Activated gamma-delta T cell (primary cell): ENCODE results near the gene HERC4.
"Not testable (repeated sequence)": the region's sequence is repeated elsewhere in the genome, so short reads cannot be mapped to it uniquely, and the experiment has no call there.

Experiments
- DNase-seq: peaks from one replicate; lab custom pipeline; 2025; lab: John Stamatoyannopoulos, UW

HERC4 gene

DNA sequence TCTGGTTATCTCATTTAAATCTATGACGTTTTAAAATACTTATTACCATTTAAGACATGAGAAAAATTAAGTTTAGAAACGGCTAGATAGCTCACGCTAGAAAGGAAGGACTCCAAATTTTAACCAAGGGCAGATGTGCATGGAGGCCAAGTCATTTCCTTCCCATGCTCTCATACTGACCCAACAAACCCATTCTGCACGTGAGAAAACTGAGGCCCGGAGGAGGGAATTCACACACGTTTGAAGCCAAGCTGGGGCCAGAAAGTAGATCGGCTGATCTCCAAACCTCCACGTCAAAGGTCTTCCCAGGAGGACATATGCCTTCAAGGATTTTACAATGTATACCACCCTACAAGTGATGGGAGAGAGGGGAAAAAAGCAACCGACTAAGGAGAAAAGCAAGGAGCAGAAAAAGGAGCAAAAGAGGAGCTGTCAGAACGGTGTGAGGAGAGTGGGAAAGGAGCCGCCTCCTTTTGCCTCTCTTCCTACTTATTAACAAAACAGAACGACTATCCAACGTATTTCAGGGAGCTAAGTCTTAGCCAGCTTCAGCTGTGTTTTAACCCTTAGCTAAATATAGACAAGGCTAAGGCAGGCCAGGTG, 191.3 kb downstream of the HERC4 start:
- no peak for DNase-seq

DNA sequence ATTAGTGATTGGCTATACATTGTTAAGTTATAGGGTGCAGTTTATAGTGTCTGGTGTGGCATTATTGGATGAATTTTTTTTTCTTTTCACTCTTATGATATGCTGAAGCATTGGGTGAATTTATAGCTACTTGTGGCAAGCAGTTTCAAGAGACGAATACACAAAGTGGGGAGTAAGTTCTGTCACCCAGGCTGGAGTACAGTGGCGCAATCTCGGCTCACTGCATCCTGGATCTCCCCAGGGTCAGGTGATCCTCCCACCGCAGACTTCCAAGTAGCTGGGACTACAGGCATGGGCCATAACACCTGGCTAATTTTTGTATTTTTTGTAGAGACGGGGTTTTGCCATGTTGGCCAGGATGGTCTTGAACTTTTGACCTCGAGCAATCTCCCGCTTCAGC, 196.9 kb downstream of the HERC4 start:
- no peak for DNase-seq

DNA sequence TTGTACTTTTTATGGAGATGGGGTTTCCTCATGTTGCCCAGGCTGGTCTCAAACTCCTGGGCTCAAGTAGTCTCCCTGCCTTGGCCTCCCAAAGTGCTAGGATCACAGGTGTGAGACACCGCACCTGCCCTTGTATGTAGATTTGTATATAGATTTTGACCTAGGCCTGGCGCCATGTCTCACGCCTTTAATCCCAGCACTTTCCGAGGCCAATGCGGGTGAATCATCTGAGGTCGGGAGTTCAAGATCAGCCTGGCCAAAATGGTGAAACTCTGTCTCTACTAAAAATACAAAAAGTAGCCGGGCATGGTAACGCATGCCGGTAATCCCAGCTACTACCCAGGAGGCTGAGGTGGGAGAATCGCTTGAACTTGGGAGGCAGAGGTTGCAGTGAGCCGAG, 197.7 kb downstream of the HERC4 start:
- DNase-seq = not testable (repeated sequence)

DNA sequence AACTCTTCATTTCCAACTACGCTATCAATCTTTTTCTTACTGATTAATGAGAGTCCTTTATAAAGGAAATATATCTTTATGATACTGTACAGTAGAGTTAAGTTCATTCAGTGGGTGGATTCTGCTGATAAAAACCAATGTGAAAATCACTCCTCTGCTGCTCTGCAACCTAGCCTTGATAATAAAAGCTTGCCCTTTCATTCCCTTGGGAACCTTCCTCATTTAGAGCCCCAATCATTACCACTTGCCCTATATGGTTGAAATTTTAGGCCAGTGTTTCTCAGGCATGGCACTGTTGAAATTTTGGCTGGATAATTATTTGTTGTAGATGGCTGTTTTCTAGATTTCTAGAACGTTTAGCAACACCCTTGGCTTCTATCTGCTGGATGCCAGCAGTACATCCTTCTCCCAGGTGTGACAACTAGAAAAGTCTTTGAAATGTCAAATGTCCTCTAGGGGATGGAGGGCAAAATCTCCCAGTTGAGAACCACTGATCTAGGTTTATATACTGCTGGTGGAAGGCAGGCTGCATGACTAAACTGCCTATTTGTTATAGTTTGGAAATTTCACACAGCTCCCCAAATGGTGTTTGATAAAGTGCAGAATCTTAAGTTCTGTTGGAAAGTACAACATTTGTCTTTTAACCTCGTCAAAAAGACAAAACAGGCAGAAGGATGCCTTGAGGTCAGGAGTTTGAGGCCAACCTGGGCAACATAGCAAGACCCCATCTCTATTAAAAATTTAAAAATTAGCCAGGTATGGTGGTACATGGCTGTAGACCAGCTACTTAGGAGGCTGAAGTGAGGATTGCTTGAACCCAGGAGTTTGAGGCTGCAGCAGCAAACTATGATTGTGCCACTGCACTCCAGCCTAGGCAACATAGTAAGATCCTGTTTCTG, 199.5 kb downstream of the HERC4 start:
- no peak for DNase-seq
